Measurements from ENCODE around the gene C1orf122. TPM values are rescaled to one million over a fixed set of nuclear protein-coding genes. Genes with fewer than 3 reads are reported as not detected.

Gene C1orf122
- total and polyA plus RNA-seq, 2 of the 4 experiments (the other 2 are of a cell fraction), result 2.0 to 13.6 TPM

GRCh38 chr1:37845786-37846185 lies 38.2 kb downstream of the C1orf122 start:
- WGBS, 2 experiments (ENCODE audit: extremely low coverage in 2 of 2, insufficient read length in 1 of 2), result no CpG with 5 or more reads among the region's 3 CpGs
- POLR2A ChIA-PET (ENCODE audit: unreplicated experiment), result no interaction called here
- no peak for ATAC-seq (ENCODE audit: low read depth)

More at GRCh38 chr1:37845786-37846185, 38.2 kb downstream of the C1orf122 start:
- H4K8ac ChIP-seq (ENCODE audit: low read depth in 2 of 2, low read length in 2 of 2), result no peak overlapping the region
- no peak overlapping the region for H3K9ac ChIP-seq (ENCODE audit: low read depth, low read length)
- H3K36me3 ChIP-seq (ENCODE audit: control insufficient read depth, insufficient read depth, low read length), result peaks cover 13% of the 10 kb centered on the region
- CTCF ChIA-PET, result no interaction called here
- no peak overlapping the region for H3K23ac ChIP-seq (ENCODE audit: low read depth, low read length)
- H3K18ac ChIP-seq (ENCODE audit: low read depth, low read length), result no peak overlapping the region
- H2BK20ac ChIP-seq (ENCODE audit: low read depth, low read length), result no peak overlapping the region
- no peak overlapping the region for H2BK120ac ChIP-seq (ENCODE audit: low read depth, low read length)
- no peak overlapping the region for H4K5ac ChIP-seq (ENCODE audit: low read depth, low read length)
- H3K9me1 ChIP-seq (ENCODE audit: insufficient read depth, low read length), result peaks cover 12% of the 10 kb centered on the region
- no peak overlapping the region for H3K56ac ChIP-seq (ENCODE audit: extremely low read depth, insufficient read depth, low read length)
- no peak overlapping the region for H4K91ac ChIP-seq (ENCODE audit: insufficient read depth, low read depth, low read length)
- H2AK5ac ChIP-seq (ENCODE audit: low read depth, low read length), result no peak overlapping the region
- H4K20me1 ChIP-seq (ENCODE audit: insufficient read depth, low read length), result peaks cover 13% of the 10 kb centered on the region; the same call in 1 of the 2 replicates
- in situ Hi-C loops (cut with MboI; ENCODE audit: low sequenced_read_pairs), result no loop called here
- no peak overlapping the region for H3K4ac ChIP-seq (ENCODE audit: low read depth, low read length)
- no peak overlapping the region for H2BK5ac ChIP-seq (ENCODE audit: low read depth, low read length, poor library complexity, severe bottlenecking)
- no peak overlapping the region for H2AFZ ChIP-seq (replicated peaks; ENCODE audit: low read length, poor library complexity)
- no peak overlapping the region for H3K27ac ChIP-seq (ENCODE audit: insufficient read depth, low read length)
- no peak overlapping the region for H3K4me3 ChIP-seq (ENCODE audit: insufficient read depth, low read depth, low read length)
- H3K14ac ChIP-seq (replicated peaks; ENCODE audit: low read depth, low read length), result no peak overlapping the region
- no TSS peak for BruUV-seq (replicated peaks)
- H3K27me3 ChIP-seq (ENCODE audit: control insufficient read depth, insufficient read depth, low read length), result no peaks in the 10 kb centered on the region
- no peak overlapping the region for H2BK15ac ChIP-seq (ENCODE audit: low read depth, low read length)
- peaks cover 1% of the 10 kb centered on the region; the same call in 1 of the 2 replicates for H3K4me1 ChIP-seq (ENCODE audit: control insufficient read depth, insufficient read depth, low read length)
- no peak overlapping the region for H2AK9ac ChIP-seq (replicated peaks; ENCODE audit: low read depth, low read length, poor library complexity)
- peaks cover 41 to 77% of the 10 kb centered on the region in 2 experiments for H3K79me1 ChIP-seq (ENCODE audit: low read depth in 1 of 2, low read length in 2 of 2)
- dilution Hi-C loops (cut with HindIII; ENCODE audit: low sequenced_read_pairs, unreplicated experiment), result no loop called here
- no peak for DNase-seq
- TF ChIP-seq, protein P1, sequence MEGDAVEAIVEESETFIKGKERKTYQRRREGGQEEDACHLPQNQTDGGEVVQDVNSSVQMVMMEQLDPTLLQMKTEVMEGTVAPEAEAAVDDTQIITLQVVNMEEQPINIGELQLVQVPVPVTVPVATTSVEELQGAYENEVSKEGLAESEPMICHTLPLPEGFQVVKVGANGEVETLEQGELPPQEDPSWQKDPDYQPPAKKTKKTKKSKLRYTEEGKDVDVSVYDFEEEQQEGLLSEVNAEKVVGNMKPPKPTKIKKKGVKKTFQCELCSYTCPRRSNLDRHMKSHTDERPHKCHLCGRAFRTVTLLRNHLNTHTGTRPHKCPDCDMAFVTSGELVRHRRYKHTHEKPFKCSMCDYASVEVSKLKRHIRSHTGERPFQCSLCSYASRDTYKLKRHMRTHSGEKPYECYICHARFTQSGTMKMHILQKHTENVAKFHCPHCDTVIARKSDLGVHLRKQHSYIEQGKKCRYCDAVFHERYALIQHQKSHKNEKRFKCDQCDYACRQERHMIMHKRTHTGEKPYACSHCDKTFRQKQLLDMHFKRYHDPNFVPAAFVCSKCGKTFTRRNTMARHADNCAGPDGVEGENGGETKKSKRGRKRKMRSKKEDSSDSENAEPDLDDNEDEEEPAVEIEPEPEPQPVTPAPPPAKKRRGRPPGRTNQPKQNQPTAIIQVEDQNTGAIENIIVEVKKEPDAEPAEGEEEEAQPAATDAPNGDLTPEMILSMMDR (conservative IDR thresholded peaks at IDR 0.05; ENCODE audit: low read depth, low read length), result no peak
- TF ChIP-seq FOS (IDR thresholded peaks at IDR 0.05; ENCODE audit: low read depth, low read length), result no peak
- TF ChIP-seq MAZ (IDR thresholded peaks at IDR 0.05; ENCODE audit: borderline replicate concordance, low read depth, low read length), result no peak
- TF ChIP-seq RCOR1 (IDR thresholded peaks at IDR 0.05; ENCODE audit: insufficient replicate concordance, low read length), result no peak
- no peak overlapping the region for H3K4me2 ChIP-seq (ENCODE audit: low read depth, low read length)
- no peaks in the 10 kb centered on the region for H3K9me3 ChIP-seq (ENCODE audit: control insufficient read depth, insufficient read depth, low read length)
- intact Hi-C loops (cut with micrococcal nuclease), result no loop called here
